Duodenal mucosa (tissue), 2 donors: ENCODE results near the gene KCNQ1.

Experiments
- H3K27ac ChIP-seq: one replicate; pipeline ENCODE4 v1.7.0; 2013; ENCODE audit warnings: low read depth, low read length
- H3K27me3 ChIP-seq, 2 donors: one replicate each; pipeline ENCODE4 v1.7.0; 2013; ENCODE audit warnings: low read length in 2 of 2, control low read depth in 1 of 2; ENCODE audit not compliant: insufficient read depth in 2 of 2, control insufficient read depth in 1 of 2
- H3K36me3 ChIP-seq, 2 donors: one replicate each; pipeline ENCODE4 v1.7.0; 2013; ENCODE audit warnings: low read length in 2 of 2, control low read depth in 1 of 2; ENCODE audit not compliant: insufficient read depth in 2 of 2, control insufficient read depth in 1 of 2
- H3K4me1 ChIP-seq, 2 donors: one replicate each; pipeline ENCODE4 v1.7.0; 2013; ENCODE audit warnings: low read length in 2 of 2, control low read depth in 1 of 2; ENCODE audit not compliant: insufficient read depth in 2 of 2, control insufficient read depth in 1 of 2
- H3K4me3 ChIP-seq, 2 donors: one replicate each; pipeline ENCODE4 v1.7.0; 2013; ENCODE audit warnings: low read length in 2 of 2, low read depth in 1 of 2
- H3K9ac ChIP-seq, 2 donors: one replicate each; pipeline ENCODE4 v1.7.0; 2013; ENCODE audit warnings: low read length in 2 of 2, low read depth in 1 of 2
- H3K9me3 ChIP-seq, 2 donors: one replicate each; pipeline ENCODE4 v1.7.0; 2013; ENCODE audit warnings: low read length in 2 of 2, control low read depth in 1 of 2; ENCODE audit not compliant: control insufficient read depth in 1 of 2

KCNQ1 gene

GRCh38 chr11:2400762-2401435 lies 43.9 kb upstream of the KCNQ1 start:
- Histone ChIP-seq H3K9me3 (no peaks in the 10 kb centered on the region), H3K4me3 (peak overlapping the region; percentile 98 to 99), H3K4me1 (peaks cover 17 to 28% of the 10 kb centered on the region in 2 donors), H3K36me3 (peaks cover 14 to 28% of the 10 kb centered on the region in 2 donors), H3K9ac (peak overlapping the region; percentile 73 to 99), H3K27me3 (no peaks in the 10 kb centered on the region), H3K27ac (peak overlapping the region; percentile 72)

- H3K36me3 ChIP-seq: peaks cover 14 to 23% of the 10 kb centered on the region in 2 donors
- peak overlapping the region; percentile 98 to 99 for H3K4me3 ChIP-seq
- no peaks in the 10 kb centered on the region for H3K9me3 ChIP-seq
- peaks cover 17 to 28% of the 10 kb centered on the region in 2 donors for H3K4me1 ChIP-seq
- no peaks in the 10 kb centered on the region for H3K27me3 ChIP-seq
- H3K9ac ChIP-seq: peak overlapping the region; percentile 73 to 99
- no peak overlapping the region for H3K27ac ChIP-seq
Measured at GRCh38 chr11:2401436-2401984, 43.3 kb upstream of the KCNQ1 start.

GRCh38 chr11:2402106-2402505 lies 42.7 kb upstream of the KCNQ1 start:
- Histone ChIP-seq H3K4me1 (peaks cover 17 to 28% of the 10 kb centered on the region in 2 donors), H3K9ac (no peak overlapping the region), H3K27ac (no peak overlapping the region), H3K36me3 (peaks cover 11 to 17% of the 10 kb centered on the region in 2 donors), H3K9me3 (no peaks in the 10 kb centered on the region), H3K4me3 (peak overlapping the region; percentile 98 to 99), H3K27me3 (no peaks in the 10 kb centered on the region)

- Histone ChIP-seq H3K4me3 (no peak overlapping the region), H3K36me3 (peaks cover 11 to 16% of the 10 kb centered on the region in 2 donors), H3K27me3 (peaks cover 5 to 9% of the 10 kb centered on the region in 2 donors), H3K27ac (no peak overlapping the region), H3K4me1 (peaks cover 17 to 28% of the 10 kb centered on the region in 2 donors), H3K9ac (no peak overlapping the region), H3K9me3 (no peaks in the 10 kb centered on the region)
Measured at GRCh38 chr11:2402890-2403645, 41.7 kb upstream of the KCNQ1 start.

- Histone ChIP-seq H3K4me3 (no peak overlapping the region), H3K27me3 (peaks cover 12 to 20% of the 10 kb centered on the region in 2 donors), H3K36me3 (peaks cover 11 to 16% of the 10 kb centered on the region in 2 donors), H3K9ac (no peak overlapping the region), H3K27ac (no peak overlapping the region), H3K9me3 (no peaks in the 10 kb centered on the region), H3K4me1 (peaks cover 12 to 14% of the 10 kb centered on the region in 2 donors)
Measured at GRCh38 chr11:2404735-2405196, 40.0 kb upstream of the KCNQ1 start.

- peaks cover 12 to 21% of the 10 kb centered on the region in 2 donors for H3K27me3 ChIP-seq
- no peak overlapping the region for H3K4me3 ChIP-seq
Measured at GRCh38 chr11:2406451-2406850, 38.4 kb upstream of the KCNQ1 start.

GRCh38 chr11:2406878-2407410 lies 37.9 kb upstream of the KCNQ1 start:
- Histone ChIP-seq H3K4me3 (no peak overlapping the region), H3K9me3 (no peaks in the 10 kb centered on the region), H3K27ac (no peak overlapping the region), H3K9ac (no peak overlapping the region), H3K27me3 (peaks cover 12 to 21% of the 10 kb centered on the region in 2 donors), H3K36me3 (peaks cover 10 to 16% of the 10 kb centered on the region in 2 donors), H3K4me1 (peaks cover 4 to 5% of the 10 kb centered on the region in 2 donors)

More at GRCh38 chr11:2406451-2406850, 38.4 kb upstream of the KCNQ1 start:
- Histone ChIP-seq H3K9me3 (no peaks in the 10 kb centered on the region), H3K4me1 (peaks cover 9 to 10% of the 10 kb centered on the region in 2 donors), H3K27ac (no peak overlapping the region), H3K36me3 (peaks cover 11 to 16% of the 10 kb centered on the region in 2 donors), H3K9ac (no peak overlapping the region)

- Histone ChIP-seq H3K36me3 (peaks cover 0 to 3% of the 10 kb centered on the region in 2 donors), H3K4me3 (no peak overlapping the region), H3K9me3 (no peaks in the 10 kb centered on the region), H3K4me1 (no peaks in the 10 kb centered on the region), H3K27me3 (peaks cover 12 to 21% of the 10 kb centered on the region in 2 donors), H3K9ac (no peak overlapping the region), H3K27ac (no peak overlapping the region)
Measured at GRCh38 chr11:2408671-2409070, 36.1 kb upstream of the KCNQ1 start.

- Histone ChIP-seq H3K27me3 (peaks cover 12 to 21% of the 10 kb centered on the region in 2 donors), H3K4me3 (no peak overlapping the region), H3K9me3 (no peaks in the 10 kb centered on the region), H3K36me3 (no peaks in the 10 kb centered on the region), H3K27ac (no peak overlapping the region), H3K4me1 (no peaks in the 10 kb centered on the region), H3K9ac (no peak overlapping the region)
Measured at GRCh38 chr11:2409126-2409525, 35.7 kb upstream of the KCNQ1 start.
